DOHH2 (cell line): Measurements from ENCODE around the gene TRABD.

Experiments used
- EZH2phosphoT487 ChIP-seq: fragments of 200-600 bp; sonication (generic); IDR thresholded peaks from 2 replicates; pipeline ENCODE4 v1.6.1; 2017; ENCODE audit warnings: borderline replicate concordance, mild to moderate bottlenecking, antibody characterized with exemption, low read length, moderate library complexity, mixed read lengths
- TF ChIP-seq, protein P1 (sequence below): fragments of 200-600 bp; sonication (generic); IDR thresholded peaks from one replicate; pipeline ENCODE4 v1.5.1; 2014; ENCODE audit warnings: antibody characterized with exemption, mild to moderate bottlenecking, low read depth, low read length; ENCODE audit not compliant: poor library complexity, severe bottlenecking

DNA sequence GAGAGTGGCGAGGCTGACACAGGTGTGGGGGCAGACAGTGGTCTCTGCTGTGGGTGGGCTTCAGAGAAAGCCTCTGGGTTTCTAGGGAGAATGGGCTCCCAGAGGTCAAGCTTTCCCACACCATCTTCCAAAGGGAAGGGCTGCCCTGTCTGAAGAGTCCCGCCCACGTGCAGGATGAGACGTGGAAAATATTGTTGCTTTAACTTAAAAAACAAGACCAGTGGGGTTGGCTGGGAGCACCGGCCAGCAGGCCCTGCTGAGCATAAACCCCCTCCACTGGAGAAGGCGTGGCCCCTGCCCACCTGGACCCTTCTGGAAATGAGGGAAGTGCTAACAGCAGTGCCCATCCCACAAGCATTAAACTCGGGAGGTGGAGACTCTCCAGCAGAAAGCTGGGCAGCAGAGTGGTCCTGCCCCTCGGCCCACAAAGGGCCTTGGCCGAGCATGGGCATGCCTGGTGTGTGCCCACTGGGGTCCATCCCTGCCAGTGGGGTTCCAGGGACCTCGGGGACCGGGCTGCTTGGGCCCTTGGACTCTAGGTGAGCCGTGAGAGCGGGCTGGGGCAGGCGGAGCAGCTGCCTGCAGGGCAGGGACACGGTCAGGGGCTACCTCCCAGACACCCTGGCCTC, 30.5 kb downstream of the TRABD start:
- TF ChIP-seq, protein P1, sequence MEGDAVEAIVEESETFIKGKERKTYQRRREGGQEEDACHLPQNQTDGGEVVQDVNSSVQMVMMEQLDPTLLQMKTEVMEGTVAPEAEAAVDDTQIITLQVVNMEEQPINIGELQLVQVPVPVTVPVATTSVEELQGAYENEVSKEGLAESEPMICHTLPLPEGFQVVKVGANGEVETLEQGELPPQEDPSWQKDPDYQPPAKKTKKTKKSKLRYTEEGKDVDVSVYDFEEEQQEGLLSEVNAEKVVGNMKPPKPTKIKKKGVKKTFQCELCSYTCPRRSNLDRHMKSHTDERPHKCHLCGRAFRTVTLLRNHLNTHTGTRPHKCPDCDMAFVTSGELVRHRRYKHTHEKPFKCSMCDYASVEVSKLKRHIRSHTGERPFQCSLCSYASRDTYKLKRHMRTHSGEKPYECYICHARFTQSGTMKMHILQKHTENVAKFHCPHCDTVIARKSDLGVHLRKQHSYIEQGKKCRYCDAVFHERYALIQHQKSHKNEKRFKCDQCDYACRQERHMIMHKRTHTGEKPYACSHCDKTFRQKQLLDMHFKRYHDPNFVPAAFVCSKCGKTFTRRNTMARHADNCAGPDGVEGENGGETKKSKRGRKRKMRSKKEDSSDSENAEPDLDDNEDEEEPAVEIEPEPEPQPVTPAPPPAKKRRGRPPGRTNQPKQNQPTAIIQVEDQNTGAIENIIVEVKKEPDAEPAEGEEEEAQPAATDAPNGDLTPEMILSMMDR = no peak
- TF ChIP-seq EZH2phosphoT487 = no peak
